GM19043 (cell line): ENCODE data around the gene STAT5A.
"Not testable (repeated sequence)": the region's sequence is repeated elsewhere in the genome, so short reads cannot be mapped to it uniquely, and the experiment has no call there.

Experiments used
- ATAC-seq: cut with Tn5 transposase; IDR thresholded peaks from one replicate; pipeline ENCODE4 v1.9.1; 2021; ENCODE audit warnings: low read depth; ENCODE audit not compliant: unreplicated experiment

Gene STAT5A

DNA sequence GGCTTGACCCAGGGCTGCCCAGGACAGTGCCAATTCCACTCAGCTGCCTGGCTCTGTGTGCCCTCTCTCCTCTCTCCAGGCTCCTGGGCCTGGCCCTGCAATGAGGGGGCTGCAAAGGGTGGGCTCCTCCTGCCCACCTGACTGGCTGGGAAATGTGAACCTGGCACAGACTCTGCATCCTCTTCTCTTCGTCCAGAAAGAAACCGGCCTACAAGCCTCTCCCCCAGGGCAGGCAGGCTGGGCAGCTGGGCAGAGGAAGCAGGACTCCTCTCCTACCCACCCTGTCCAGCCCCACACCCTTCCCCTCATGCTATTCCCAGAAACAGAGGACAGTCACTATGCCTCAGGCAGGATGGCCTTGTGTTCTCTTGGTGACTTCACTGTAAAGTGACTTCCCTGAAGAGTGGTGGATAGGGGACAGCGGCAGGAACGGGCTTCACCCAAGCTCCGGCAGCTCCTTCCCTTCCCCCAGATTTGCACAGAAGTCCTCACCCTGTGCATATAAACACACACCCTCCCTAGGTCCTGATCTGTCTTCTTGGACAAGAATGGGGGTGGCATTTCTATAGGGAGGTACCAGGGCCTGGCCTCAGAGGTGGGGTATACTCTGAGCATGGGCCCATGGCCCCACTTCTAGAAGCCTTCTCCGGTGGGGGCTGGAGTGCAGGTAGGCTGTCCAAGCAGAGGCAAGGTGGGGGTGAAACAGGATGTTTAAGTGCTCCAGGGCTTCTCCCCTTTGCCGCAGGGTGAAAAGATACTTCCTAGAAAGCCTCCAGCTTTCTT is 4.9 kb upstream of the STAT5A start:
- no peak for ATAC-seq

GRCh38 chr17:42284024-42284369 is 4.3 kb upstream of the STAT5A start:
- no peak for ATAC-seq

DNA sequence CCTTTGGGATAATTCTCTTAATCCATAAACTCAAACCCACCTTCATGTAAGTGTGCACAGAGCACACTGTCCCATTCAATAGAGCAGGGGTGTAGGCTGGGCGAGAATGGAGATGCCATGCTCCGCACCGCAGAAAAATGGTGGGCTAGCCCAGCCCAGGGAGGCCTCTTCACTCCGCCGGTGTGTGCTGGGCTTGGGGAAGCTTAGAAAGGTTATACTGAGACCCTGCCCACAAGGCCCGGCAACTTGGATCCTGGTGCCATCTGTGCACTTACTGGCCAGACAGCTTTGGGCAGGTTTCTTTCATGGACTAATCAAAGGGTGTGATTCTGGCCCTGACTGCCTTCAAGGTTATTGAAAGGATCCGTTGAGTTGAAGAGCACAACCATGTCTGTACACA is 3.7 kb upstream of the STAT5A start:
- no peak for ATAC-seq

GRCh38 chr17:42285346-42286050 is 2.8 kb upstream of the STAT5A start:
- no peak for ATAC-seq

DNA sequence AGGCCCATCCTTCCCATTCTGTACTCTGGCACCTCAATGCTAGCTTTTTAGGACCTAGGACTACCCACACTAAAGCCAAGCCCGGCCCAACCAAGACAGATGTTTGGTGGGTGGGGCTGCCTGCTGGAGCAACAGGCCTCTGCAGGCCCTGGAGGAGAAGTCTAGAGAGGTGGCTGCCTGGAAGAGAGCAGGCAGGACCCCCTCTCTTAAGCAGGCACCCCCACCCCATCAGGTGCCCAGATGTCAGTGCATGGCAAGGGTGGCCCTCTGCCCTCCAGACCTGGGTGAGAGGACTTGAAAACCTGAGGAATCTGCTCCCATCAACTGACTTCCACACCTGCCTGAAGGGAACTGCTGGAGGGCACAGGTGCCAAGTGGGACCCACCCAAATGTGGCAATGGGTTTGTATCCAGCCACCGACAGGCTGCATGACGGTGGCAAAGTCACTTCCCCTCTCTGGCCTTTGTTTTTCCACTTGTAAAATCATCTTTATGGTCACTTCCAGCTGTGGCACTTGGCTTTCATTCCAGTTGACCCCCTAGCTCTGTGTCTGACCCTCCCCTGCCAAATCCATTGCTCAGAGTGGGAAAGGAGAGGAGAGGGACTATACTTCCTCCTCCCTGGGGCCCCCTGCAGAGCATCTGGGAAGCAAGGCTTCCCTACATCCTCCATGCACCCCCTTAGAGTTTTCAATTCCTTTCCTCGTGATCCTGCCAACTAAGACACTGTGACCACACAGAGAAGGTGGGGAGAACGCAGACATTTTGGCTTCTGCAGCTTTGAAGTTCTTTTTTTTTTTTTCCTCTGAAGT is 1.7 kb upstream of the STAT5A start:
- ATAC-seq, result no peak

- ATAC-seq, result peak; percentile 16
These were observed 857 bp upstream of the STAT5A start for GRCh38 chr17:42287305-42287976.

DNA sequence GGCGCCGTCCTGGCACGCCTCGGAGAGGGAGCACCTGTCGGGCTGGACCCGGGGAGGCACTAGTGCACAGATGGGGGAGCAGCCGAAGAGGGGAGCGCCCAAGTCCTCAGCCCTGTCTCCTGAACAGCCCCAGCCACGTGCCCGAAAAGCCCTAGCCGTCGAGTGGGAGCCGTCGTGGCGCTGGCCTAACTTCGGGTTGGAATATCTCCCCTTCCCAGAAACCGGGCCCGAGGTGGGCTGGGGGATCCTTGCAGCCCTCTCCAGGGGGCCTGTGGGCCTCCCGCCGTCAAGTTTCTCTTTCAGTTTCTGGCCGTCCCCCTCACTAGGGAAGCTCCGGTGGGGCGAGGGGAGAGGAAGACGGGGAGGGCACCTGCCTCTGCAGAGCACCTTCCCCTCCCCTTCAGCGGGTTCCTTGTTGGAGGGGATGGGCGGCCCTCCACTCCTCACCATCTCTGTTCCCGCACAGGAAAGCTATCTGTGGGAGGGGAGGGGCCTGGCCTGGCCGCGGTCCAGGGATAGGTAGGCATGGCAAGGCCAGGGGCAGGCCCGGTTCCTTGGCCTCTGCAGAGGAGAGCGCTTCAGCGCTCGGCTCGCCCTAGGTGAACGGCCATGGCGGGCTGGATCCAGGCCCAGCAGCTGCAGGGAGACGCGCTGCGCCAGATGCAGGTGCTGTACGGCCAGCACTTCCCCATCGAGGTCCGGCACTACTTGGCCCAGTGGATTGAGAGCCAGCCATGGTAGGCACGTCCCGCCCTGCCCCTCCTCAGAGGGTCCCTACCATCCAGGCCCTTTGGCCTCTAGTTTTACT is 709 bp downstream of the STAT5A start:
- ATAC-seq, result no peak

DNA sequence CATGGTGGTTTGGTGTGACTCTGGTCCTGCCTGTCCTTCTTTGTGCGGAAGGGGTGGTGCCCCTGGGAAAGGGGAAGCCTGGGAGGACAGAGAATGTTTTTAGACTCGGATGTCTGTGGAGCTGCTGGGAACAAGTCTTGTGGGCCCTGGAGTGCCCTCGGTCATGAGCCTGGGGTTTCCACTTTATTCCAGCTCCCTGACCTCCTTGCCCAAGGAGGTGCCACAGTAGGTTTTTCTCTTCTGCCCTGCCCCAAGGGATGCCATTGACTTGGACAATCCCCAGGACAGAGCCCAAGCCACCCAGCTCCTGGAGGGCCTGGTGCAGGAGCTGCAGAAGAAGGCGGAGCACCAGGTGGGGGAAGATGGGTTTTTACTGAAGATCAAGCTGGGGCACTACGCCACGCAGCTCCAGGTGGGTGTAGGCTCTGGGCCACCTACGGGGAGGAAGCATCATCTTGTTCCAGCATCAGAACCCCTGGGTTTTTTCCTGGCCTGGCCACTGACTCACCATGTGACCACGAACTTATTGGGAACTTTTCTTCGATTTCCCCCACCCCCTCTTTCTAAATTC is 1.4 kb downstream of the STAT5A start:
- no peak for ATAC-seq

- no peak for ATAC-seq
These were observed 2.3 kb downstream of the STAT5A start for GRCh38 chr17:42290577-42290976.

- ATAC-seq, result no peak
These were observed 2.8 kb downstream of the STAT5A start for GRCh38 chr17:42291129-42291528.

DNA sequence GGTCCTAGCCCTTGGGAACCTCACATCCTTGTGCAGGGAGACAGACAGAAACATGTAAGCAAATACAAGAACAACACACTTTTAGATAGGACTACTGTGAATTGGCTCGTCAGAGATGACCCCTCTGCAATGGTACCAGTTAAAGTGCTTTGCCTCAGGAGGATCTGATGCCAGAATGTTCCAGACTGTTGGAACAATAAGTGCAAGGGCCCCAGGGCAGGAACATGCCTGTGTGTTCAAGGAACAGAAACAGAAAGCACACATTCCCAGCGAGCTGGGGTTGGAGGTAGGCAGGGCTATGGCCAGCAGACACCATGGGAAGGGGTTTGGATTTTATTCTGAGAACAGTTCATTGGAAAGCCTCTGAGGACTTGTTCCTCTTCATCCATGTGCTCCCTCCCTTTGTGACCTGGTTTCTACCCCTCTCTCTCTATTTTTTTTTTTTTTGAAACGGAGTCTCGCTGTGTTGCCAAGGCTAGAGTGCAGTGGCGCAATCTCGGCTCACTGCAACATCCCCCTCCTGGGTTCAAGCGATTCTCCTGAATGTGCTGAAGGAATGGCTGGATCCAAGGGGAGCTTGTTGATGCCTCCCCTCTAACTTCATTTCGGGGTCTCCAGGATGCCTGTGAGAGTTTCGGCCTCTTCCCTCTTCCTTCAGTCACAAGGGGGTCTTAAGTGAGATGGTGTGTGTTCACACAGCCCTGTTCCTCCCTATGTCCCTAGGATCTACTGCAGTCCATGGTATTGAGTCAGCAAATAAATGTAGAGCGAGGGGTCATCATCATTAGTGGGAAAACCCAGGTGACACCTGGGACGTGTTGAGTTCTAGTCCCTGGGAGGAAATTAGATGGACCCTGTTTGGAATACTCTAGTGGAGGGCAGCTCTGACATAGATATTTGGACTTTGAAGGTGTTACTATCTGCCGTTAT is 6.4 kb downstream of the STAT5A start:
- no peak for ATAC-seq

GRCh38 chr17:42296012-42296411 is 7.7 kb downstream of the STAT5A start:
- ATAC-seq, result no peak

- not testable (repeated sequence) for ATAC-seq
These were observed 9.5 kb downstream of the STAT5A start for GRCh38 chr17:42297775-42298174.

GRCh38 chr17:42299361-42299760 is 11.1 kb downstream of the STAT5A start:
- ATAC-seq, result not testable (repeated sequence)

DNA sequence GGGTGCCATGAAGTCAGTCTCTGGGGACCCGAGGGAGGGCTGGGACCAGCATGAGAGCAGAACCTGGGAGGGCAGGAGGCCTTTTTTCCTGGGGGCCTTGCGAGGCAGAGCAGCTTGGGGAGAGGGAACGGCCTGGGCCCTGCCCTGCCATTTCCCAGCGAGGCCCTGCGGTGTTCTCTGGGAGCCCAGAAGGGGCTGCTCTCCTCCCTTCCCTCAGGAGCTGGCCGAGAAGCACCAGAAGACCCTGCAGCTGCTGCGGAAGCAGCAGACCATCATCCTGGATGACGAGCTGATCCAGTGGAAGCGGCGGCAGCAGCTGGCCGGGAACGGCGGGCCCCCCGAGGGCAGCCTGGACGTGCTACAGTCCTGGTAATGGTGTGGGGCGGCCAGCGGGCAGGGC is 11.6 kb downstream of the STAT5A start:
- not testable (repeated sequence) for ATAC-seq

DNA sequence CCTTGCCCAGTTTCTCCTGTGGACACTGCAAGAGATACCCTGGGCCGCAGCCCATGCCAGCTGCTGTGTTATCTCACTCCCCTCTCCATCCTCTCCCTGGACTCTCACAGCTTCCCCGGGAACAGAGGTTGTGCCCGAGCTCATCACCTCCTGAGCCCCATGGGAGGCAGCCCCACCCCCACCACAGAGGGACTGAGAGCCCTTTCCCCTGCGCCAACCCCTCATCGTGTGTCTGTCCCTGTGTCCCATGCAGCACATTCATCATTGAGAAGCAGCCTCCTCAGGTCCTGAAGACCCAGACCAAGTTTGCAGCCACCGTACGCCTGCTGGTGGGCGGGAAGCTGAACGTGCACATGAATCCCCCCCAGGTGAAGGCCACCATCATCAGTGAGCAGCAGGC is 12.7 kb downstream of the STAT5A start:
- ATAC-seq, result no peak

DNA sequence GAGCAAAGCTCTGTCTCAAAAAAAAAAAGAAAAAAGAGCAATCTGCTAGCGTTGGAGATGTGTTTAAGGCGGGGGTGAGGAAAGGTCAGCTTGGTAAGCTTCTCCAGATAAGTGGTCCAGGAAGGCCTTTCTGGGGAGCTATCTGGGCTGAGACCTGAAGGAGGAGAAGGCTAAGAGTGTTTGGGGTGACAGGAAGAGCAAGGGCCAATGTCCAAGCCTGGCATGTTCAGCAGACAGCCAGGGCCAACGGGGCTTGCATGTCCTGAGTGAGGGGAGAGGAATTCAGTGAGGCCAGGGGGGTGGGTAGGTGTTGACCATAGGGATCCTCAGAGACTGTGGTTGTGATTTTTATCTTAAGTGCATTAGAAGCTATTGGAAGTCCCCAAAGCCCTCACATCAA is 15.4 kb downstream of the STAT5A start:
- no peak for ATAC-seq

GRCh38 chr17:42304187-42305030 is 16.1 kb downstream of the STAT5A start:
- ATAC-seq, result no peak
